Upper lobe of left lung (tissue), 4 donors: Measurements from ENCODE around the gene ASPHD1.

Experiments
- POLR2A ChIP-seq, 4 donors: fragments of 450-650 bp; IDR thresholded peaks; one replicate each; pipeline ENCODE4 v1.5.1; 2016 to 2017; ENCODE audit warnings: antibody characterized with exemption in 4 of 4, mild to moderate bottlenecking in 2 of 4
- POLR2AphosphoS5 ChIP-seq, 2 donors: sonication (generic); formaldehyde crosslinking; IDR thresholded peaks; one replicate each; pipeline ENCODE4 v1.5.1; 2017; ENCODE audit warnings: antibody characterized with exemption in 2 of 2
- TF ChIP-seq, protein P1 (sequence below), 6 experiments: fragments of 450-650 bp in 4 of 6; fragments of 200-600 bp in 2 of 6; sonication (generic) in 2 of 6; IDR thresholded peaks; one replicate each; pipeline ENCODE4 v1.5.1; 2016 to 2019; ENCODE audit warnings: antibody characterized with exemption in 6 of 6

- TF ChIP-seq, protein P1, sequence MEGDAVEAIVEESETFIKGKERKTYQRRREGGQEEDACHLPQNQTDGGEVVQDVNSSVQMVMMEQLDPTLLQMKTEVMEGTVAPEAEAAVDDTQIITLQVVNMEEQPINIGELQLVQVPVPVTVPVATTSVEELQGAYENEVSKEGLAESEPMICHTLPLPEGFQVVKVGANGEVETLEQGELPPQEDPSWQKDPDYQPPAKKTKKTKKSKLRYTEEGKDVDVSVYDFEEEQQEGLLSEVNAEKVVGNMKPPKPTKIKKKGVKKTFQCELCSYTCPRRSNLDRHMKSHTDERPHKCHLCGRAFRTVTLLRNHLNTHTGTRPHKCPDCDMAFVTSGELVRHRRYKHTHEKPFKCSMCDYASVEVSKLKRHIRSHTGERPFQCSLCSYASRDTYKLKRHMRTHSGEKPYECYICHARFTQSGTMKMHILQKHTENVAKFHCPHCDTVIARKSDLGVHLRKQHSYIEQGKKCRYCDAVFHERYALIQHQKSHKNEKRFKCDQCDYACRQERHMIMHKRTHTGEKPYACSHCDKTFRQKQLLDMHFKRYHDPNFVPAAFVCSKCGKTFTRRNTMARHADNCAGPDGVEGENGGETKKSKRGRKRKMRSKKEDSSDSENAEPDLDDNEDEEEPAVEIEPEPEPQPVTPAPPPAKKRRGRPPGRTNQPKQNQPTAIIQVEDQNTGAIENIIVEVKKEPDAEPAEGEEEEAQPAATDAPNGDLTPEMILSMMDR (IDR thresholded peaks at IDR 0.05) = no peak
- no peak for TF ChIP-seq POLR2A (IDR thresholded peaks at IDR 0.05)
- TF ChIP-seq POLR2AphosphoS5 (IDR thresholded peaks at IDR 0.05) = no peak
Observed at GRCh38 chr16:29904947-29905346, 4.7 kb downstream of the ASPHD1 start.
